GM06990 (cell line): Measurements from ENCODE around the gene LIMK2.

Source experiments
- DNase-seq: peaks from one replicate; pipeline ENCODE4 v3.0.0-alpha.2; 2011; ENCODE audit not compliant: insufficient read length; ENCODE audit errors: extremely low read depth
- H3K27me3 ChIP-seq: replicated peaks from 2 replicates; pipeline ENCODE4 v1.6.0; 2011; ENCODE audit warnings: low read length; ENCODE audit not compliant: control insufficient read depth, insufficient read depth
- H3K36me3 ChIP-seq: 2 replicates; pipeline ENCODE4 v1.5.1; 2011; ENCODE audit warnings: low read length; ENCODE audit not compliant: control insufficient read depth, insufficient read depth
- H3K4me3 ChIP-seq: replicated peaks from 2 replicates; pipeline ENCODE4 v1.5.1; 2011; ENCODE audit warnings: low read depth, mild to moderate bottlenecking, control low read depth, low read length
- CTCF ChIP-seq: IDR thresholded peaks from 2 replicates; pipeline ENCODE4 v1.5.1; 2011; ENCODE audit warnings: low read length, control low read depth, mild to moderate bottlenecking, inconsistent platforms; ENCODE audit not compliant: insufficient read depth, poor library complexity, severe bottlenecking

Gene LIMK2

GRCh38 chr22:31288496-31289240, 76.6 kb downstream of the LIMK2 start:
- Histone ChIP-seq H3K4me3 (no peak overlapping the region; the same call in 1 of the 2 replicates), H3K27me3 (no peaks in the 10 kb centered on the region), H3K36me3 (peaks cover 2% of the 10 kb centered on the region)
- no peak for TF ChIP-seq CTCF
- DNase-seq: no peak

GRCh38 chr22:31289344-31289743, 77.2 kb downstream of the LIMK2 start:
- TF ChIP-seq CTCF: no peak
- H3K27me3 ChIP-seq: no peaks in the 10 kb centered on the region
- peak overlapping the region; percentile 64 for H3K4me3 ChIP-seq
- DNase-seq: no peak
- H3K36me3 ChIP-seq: no peaks in the 10 kb centered on the region; the same call in 1 of the 2 replicates

- Histone ChIP-seq H3K36me3 (no peaks in the 10 kb centered on the region; the same call in 1 of the 2 replicates), H3K27me3 (no peaks in the 10 kb centered on the region), H3K4me3 (peak overlapping the region; percentile 79)
- DNase-seq: peak; percentile 95
- TF ChIP-seq CTCF: no peak
These were observed 78.7 kb downstream of the LIMK2 start for GRCh38 chr22:31290494-31291471.

- H3K36me3 ChIP-seq: no peaks in the 10 kb centered on the region; the same call in 1 of the 2 replicates
- H3K4me3 ChIP-seq: peak overlapping the region; percentile 79
- peak; percentile 27 for DNase-seq
These were observed 79.6 kb downstream of the LIMK2 start for GRCh38 chr22:31291481-31292235.

More at GRCh38 chr22:31291481-31292235, 79.6 kb downstream of the LIMK2 start:
- no peak for TF ChIP-seq CTCF
- H3K27me3 ChIP-seq: no peaks in the 10 kb centered on the region
